ENCODE data around the gene FMC1.
"Not testable (repeated sequence)": the region's sequence is repeated elsewhere in the genome, so short reads cannot be mapped to it uniquely, and the experiment has no call there.

Gene FMC1

DNA sequence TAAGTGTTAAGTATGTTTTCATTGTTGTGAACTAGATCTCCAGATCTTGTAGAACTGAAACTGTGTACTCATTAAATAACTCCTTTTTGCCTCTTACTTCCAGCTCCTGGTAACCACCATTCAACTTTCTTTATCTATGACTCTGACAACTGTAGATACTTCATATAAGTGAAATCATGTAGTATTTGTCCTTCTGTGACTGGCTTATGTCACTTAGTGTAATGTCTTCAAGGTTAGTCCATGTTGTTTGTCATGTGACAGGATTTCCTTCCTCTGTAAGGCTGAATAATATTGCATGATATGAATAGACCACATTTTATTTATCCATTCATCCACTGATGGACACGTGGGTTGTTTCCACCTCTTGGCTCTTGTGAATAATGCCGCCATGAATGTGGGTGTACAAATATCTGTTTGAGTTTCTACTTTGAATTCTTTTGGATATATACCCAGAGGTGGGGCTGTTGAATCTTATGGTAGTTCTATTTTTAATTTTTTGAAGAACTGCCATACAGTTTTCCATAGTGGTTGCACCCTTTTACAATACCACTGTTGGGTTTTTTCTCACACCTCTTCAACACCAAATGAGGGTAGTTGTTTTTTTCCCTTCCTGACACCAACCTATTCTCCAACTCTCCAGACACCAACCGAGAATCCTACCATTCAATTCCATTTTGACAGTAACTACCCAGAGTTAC, 10.7 kb upstream of the FMC1 start:
- TF ChIP-seq, protein P1, sequence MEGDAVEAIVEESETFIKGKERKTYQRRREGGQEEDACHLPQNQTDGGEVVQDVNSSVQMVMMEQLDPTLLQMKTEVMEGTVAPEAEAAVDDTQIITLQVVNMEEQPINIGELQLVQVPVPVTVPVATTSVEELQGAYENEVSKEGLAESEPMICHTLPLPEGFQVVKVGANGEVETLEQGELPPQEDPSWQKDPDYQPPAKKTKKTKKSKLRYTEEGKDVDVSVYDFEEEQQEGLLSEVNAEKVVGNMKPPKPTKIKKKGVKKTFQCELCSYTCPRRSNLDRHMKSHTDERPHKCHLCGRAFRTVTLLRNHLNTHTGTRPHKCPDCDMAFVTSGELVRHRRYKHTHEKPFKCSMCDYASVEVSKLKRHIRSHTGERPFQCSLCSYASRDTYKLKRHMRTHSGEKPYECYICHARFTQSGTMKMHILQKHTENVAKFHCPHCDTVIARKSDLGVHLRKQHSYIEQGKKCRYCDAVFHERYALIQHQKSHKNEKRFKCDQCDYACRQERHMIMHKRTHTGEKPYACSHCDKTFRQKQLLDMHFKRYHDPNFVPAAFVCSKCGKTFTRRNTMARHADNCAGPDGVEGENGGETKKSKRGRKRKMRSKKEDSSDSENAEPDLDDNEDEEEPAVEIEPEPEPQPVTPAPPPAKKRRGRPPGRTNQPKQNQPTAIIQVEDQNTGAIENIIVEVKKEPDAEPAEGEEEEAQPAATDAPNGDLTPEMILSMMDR (IDR thresholded peaks at IDR 0.05; ENCODE audit: extremely low read depth, missing control alignments): no peak
- DNase-seq (ENCODE audit: low spot score): no peak

DNA sequence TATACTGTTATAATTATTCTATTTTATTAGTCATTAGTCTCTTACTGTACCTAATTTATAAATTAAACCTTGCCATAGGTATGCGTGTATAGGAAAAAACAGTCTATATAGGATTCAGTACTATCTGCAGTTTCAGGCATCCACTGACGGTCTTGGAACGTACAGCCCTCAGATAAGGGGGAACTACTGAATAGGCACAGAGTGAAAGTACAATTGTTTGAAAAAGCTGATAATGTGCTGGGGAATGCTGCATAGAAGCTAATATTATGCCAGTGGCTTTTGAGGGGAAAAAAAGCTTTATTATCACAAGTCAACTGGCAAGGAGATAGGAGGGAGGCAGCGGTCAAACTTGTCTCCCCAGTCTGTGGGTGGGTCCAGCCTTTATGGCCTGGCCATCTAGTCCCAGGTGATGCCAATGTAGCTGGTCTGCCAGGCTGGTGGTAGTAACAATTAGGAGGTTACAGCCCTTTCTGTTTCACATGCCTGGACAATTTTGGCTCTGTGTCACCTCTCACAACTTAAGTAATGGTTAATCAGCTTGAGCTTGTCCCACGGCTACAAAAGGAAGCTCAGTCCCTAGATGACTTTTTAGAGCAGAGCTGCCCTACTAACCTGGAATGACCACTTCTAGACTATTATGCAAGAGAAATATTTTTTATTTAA, 8.3 kb upstream of the FMC1 start:
- TF ChIP-seq, protein P1 (IDR thresholded peaks at IDR 0.05; ENCODE audit: extremely low read depth, missing control alignments): no peak
- DNase-seq (ENCODE audit: low spot score): no peak

DNA sequence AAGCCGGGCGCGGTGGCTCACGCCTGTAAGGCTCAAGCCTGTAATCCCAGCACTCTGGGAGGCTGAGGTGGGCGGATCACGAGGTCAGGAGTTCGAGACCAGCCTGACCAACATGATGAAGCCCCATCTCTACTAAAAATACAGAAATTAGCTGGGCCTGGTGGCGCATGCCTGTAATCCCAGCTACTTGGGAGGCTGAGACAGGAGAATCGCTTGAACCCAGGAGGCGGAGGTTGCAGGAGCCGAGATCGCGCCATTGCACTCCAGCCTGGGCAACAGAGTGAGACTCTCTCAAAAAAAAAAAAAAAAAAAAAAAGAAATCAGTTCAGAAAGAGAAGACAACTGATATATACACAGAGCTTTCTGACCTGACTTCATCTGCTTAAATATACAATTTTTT, 7.7 kb upstream of the FMC1 start:
- not testable (repeated sequence) for DNase-seq (ENCODE audit: low spot score)

DNA sequence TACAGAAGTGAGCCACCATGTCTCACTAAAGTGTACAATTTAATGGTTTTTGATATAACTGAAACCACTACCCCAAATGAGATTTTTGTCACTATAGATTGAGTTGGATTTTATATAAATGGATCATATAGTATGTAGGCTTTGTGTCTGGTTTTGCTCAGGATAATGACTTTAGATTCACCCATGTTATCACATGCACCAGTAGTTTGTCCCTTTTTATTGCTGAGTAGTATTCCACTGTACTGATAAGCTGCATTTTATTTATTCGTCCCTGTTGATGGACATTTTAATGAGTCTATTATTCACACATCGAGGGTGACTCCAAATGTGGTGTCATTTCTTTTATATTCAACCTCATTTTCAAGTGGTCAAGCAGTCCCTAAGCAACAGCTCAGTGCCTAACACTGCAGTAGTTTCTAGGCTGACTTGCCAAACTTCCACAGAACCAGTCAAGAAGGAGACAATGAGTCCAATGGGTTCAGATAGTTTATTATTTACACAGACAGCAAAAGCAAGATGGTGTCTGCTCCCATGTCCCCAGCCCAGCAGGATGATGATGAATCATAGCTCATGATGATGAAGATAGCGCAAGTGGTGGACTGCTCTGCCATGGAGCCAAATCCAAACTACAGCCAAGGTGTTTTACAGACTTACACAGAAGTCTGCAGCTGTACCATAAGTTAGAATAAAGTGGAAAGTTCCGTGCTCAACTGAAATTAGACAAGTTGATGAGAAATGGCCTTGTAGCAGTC, 6.6 kb upstream of the FMC1 start:
- TF ChIP-seq, protein P1 (IDR thresholded peaks at IDR 0.05; ENCODE audit: extremely low read depth, missing control alignments): no peak
- no peak for DNase-seq (ENCODE audit: low spot score)

DNA sequence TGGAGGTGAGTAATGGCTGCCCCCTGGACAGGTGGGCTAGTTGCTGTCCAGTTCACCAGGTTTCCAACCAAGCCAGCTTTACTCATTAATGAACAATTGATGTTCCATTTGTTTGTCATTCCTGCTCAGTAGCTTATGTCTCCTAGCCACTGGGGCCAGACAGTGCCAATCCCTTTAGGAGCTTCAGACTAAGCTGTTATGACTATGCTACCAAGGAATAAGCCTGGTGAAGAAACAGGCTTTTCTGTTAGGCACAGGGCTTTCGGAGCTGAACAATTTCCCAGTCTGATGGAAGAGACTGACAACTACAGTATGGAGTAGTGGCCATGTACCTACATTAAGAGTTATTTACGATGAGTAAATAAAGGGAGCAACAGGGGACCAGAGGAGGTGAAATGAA, 2.1 kb upstream of the FMC1 start:
- no peak for DNase-seq (ENCODE audit: low spot score)
- TF ChIP-seq, protein P1 (IDR thresholded peaks at IDR 0.05; ENCODE audit: extremely low read depth, missing control alignments): no peak

DNA sequence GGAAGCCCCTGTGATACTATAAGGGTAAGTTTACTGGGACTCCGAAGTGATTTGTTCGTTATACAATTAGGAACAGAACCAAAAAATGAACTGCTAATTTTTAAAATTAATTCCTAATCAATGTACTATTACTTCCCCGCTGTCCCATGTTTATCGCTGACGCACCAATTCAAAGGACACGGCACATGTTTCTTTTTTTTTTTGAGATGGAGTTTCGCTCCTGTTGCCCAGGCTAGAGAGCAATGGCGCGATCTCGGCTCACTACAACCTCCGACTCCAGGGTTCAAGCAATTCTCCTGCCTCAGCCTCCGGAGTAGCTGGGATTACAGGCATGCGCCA, 1.5 kb upstream of the FMC1 start:
- DNase-seq (ENCODE audit: low spot score): no peak
- TF ChIP-seq, protein P1 (IDR thresholded peaks at IDR 0.05; ENCODE audit: extremely low read depth, missing control alignments): no peak

DNA sequence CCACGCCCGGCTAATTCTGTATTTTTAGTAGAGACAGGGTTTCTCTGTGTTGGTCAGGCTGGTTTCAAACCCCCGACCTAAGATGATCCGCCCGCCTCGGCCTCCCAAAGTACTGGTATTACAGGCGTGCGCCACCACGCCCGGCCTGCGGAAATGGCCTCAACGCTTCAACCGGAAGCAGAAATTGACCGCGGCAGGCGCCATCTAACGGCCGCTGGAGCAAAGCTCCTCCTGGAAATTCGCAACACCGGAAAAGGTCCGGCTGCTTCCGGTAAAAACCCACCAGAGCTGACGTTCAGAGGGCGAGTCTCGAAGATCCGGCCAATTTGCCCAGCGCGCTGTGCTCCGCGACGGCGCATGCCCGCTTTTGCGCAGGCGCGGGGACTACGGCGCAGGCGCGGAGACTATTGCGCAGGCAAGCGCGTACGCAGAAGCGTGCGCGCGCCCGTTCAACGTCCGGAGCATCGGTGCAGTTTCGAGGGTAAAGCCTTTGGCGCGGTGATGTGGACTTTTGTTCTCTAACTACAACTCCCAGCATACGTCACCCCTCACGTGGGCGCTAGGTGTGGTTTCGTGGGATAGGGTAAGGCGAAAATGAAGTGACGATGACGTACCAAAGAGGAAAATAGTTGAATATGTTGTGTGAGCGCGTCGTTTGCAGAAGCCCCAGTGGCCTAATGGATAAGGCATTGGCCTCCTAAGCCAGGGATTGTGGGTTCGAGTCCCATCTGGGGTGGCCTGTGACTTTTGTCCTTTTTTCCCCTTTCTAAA, 915 bp upstream of the FMC1 start:
- DNase-seq (ENCODE audit: low spot score): peak; percentile 88

More for the DNA sequence above, 915 bp upstream of the FMC1 start:
- TF ChIP-seq, protein P1 (IDR thresholded peaks at IDR 0.05; ENCODE audit: extremely low read depth, missing control alignments): peak; percentile 86
